HEK293 (cell line): Measurements from ENCODE around the gene AGAP1.

Experiments used
- CTCF ChIA-PET: fragments of 350-600 bp; formaldehyde crosslinking; extraction: SDS; loops from one replicate; lab custom pipeline; 2021; ENCODE audit warnings: antibody characterized with exemption; lab: Yijun Ruan, JAX
- POLR2A ChIA-PET: fragments of 300-600 bp; formaldehyde crosslinking; extraction: SDS; loops from one replicate; lab custom pipeline; 2020; ENCODE audit warnings: antibody characterized with exemption, inconsistent platforms; lab: Yijun Ruan, JAX
- H3K27ac ChIP-seq: fragments of 200-500 bp; sonication (Bioruptor generic); 2 replicates; pipeline ENCODE4 v1.5.1; 2014; ENCODE audit warnings: low read depth, low read length, control low read depth, inconsistent platforms; ENCODE audit errors: extremely low read depth
- H3K36me3 ChIP-seq, 2 experiments: fragments of 200-500 bp in 1 of 2; sonication (Bioruptor generic) in 1 of 2; 1 replicate in 1 of 2; 2 replicates in 1 of 2; pipeline ENCODE4 v1.5.1; 2014 to 2017; ENCODE audit warnings: inconsistent platforms in 2 of 2, low read length in 2 of 2; ENCODE audit not compliant: control insufficient read depth in 2 of 2, insufficient read depth in 1 of 2
- H3K4me1 ChIP-seq: fragments of 200-500 bp; sonication (Bioruptor generic); 2 replicates; pipeline ENCODE4 v1.5.1; 2014; ENCODE audit warnings: mild to moderate bottlenecking, low read length, inconsistent platforms; ENCODE audit not compliant: control insufficient read depth, insufficient read depth
- H3K4me3 ChIP-seq: 2 replicates; pipeline ENCODE4 v1.5.1; 2011; ENCODE audit warnings: low read depth, mild to moderate bottlenecking, control low read depth, low read length, moderate library complexity
- H3K9me3 ChIP-seq: fragments of 200-500 bp; sonication (Bioruptor generic); 2 replicates; pipeline ENCODE4 v1.5.1; 2014; ENCODE audit warnings: low read depth, low read length, inconsistent platforms; ENCODE audit not compliant: control insufficient read depth, insufficient read depth
- GLI4 ChIP-seq: fragments of 450-650 bp; formaldehyde crosslinking; IDR thresholded peaks from 2 replicates; pipeline ENCODE4 v1.5.1; 2016; ENCODE audit warnings: missing biosample characterization, missing genetic modification characterization
- KLF7 ChIP-seq: fragments of 450-650 bp; formaldehyde crosslinking; IDR thresholded peaks from 2 replicates; pipeline ENCODE4 v1.5.1; 2016; ENCODE audit warnings: missing biosample characterization, missing genetic modification characterization, borderline replicate concordance
- YY1 ChIP-seq: fragments of 450-650 bp; formaldehyde crosslinking; IDR thresholded peaks from 2 replicates; pipeline ENCODE4 v1.5.1; 2018; ENCODE audit warnings: missing biosample characterization, missing genetic modification characterization
- ZFP69B ChIP-seq: fragments of 450-650 bp; formaldehyde crosslinking; IDR thresholded peaks from 2 replicates; pipeline ENCODE4 v1.5.1; 2016; ENCODE audit warnings: missing biosample characterization, missing genetic modification characterization
- ZIC2 ChIP-seq: fragments of 450-650 bp; formaldehyde crosslinking; IDR thresholded peaks from 2 replicates; pipeline ENCODE4 v1.5.1; 2016; ENCODE audit warnings: missing biosample characterization, missing genetic modification characterization
- ZNF10 ChIP-seq: fragments of 450-650 bp; formaldehyde crosslinking; IDR thresholded peaks from 2 replicates; pipeline ENCODE4 v1.5.1; 2017; ENCODE audit warnings: missing biosample characterization, missing genetic modification characterization
- ZNF311 ChIP-seq: fragments of 450-650 bp; formaldehyde crosslinking; IDR thresholded peaks from 2 replicates; pipeline ENCODE4 v1.5.1; 2017; ENCODE audit warnings: missing biosample characterization, missing genetic modification characterization, borderline replicate concordance
- ZNF404 ChIP-seq: fragments of 450-650 bp; formaldehyde crosslinking; IDR thresholded peaks from 2 replicates; pipeline ENCODE4 v1.5.1; 2017; ENCODE audit warnings: missing biosample characterization, missing genetic modification characterization
- ZNF433 ChIP-seq: fragments of 450-650 bp; formaldehyde crosslinking; IDR thresholded peaks from 2 replicates; pipeline ENCODE4 v1.5.1; 2016; ENCODE audit warnings: missing biosample characterization, missing genetic modification characterization, low read depth
- ZNF501 ChIP-seq: fragments of 450-650 bp; formaldehyde crosslinking; IDR thresholded peaks from 2 replicates; pipeline ENCODE4 v1.5.1; 2016; ENCODE audit warnings: missing biosample characterization, missing genetic modification characterization
- ZNF514 ChIP-seq: fragments of 450-650 bp; formaldehyde crosslinking; IDR thresholded peaks from 2 replicates; pipeline ENCODE4 v1.5.1; 2016; ENCODE audit warnings: missing biosample characterization, missing genetic modification characterization
- ZNF544 ChIP-seq: fragments of 450-650 bp; formaldehyde crosslinking; IDR thresholded peaks from 2 replicates; pipeline ENCODE4 v1.5.0; 2017; ENCODE audit warnings: missing biosample characterization, missing genetic modification characterization
- ZNF654 ChIP-seq: fragments of 450-650 bp; formaldehyde crosslinking; IDR thresholded peaks from 2 replicates; pipeline ENCODE4 v1.5.1; 2016; ENCODE audit warnings: low read depth, missing biosample characterization, missing genetic modification characterization
- ZNF660 ChIP-seq: fragments of 450-650 bp; IDR thresholded peaks from 2 replicates; pipeline ENCODE4 v1.5.1; 2018; ENCODE audit warnings: missing biosample characterization, mild to moderate bottlenecking, missing genetic modification characterization
- ZNF664 ChIP-seq: fragments of 450-650 bp; formaldehyde crosslinking; IDR thresholded peaks from 2 replicates; pipeline ENCODE4 v1.5.1; 2016; ENCODE audit warnings: missing biosample characterization, missing genetic modification characterization
- ZNF768 ChIP-seq: fragments of 450-650 bp; formaldehyde crosslinking; IDR thresholded peaks from 2 replicates; pipeline ENCODE4 v1.5.1; 2018; ENCODE audit warnings: missing biosample characterization, mild to moderate bottlenecking, missing genetic modification characterization
- ZNF785 ChIP-seq: fragments of 450-650 bp; formaldehyde crosslinking; IDR thresholded peaks from 2 replicates; pipeline ENCODE4 v1.5.1; 2016; ENCODE audit warnings: missing biosample characterization, missing genetic modification characterization
- ZNF837 ChIP-seq: fragments of 450-650 bp; formaldehyde crosslinking; IDR thresholded peaks from 2 replicates; pipeline ENCODE4 v1.5.1; 2016; ENCODE audit warnings: missing biosample characterization, missing genetic modification characterization
- ZSCAN23 ChIP-seq: fragments of 450-650 bp; formaldehyde crosslinking; IDR thresholded peaks from 2 replicates; pipeline ENCODE4 v1.5.1; 2016; ENCODE audit warnings: missing biosample characterization, missing genetic modification characterization
- ZSCAN30 ChIP-seq: fragments of 450-650 bp; IDR thresholded peaks from 2 replicates; pipeline ENCODE4 v1.5.1; 2018; ENCODE audit warnings: missing biosample characterization, mild to moderate bottlenecking, missing genetic modification characterization, moderate library complexity
- TF ChIP-seq, protein P1 (sequence below): fragments of 450-650 bp; formaldehyde crosslinking; IDR thresholded peaks from 2 replicates; pipeline ENCODE4 v1.5.1; 2016; ENCODE audit warnings: missing biosample characterization, missing genetic modification characterization
- TF ChIP-seq, protein P2 (sequence below): fragments of 450-650 bp; formaldehyde crosslinking; IDR thresholded peaks from 2 replicates; pipeline ENCODE4 v1.5.1; 2017; ENCODE audit warnings: missing biosample characterization, missing genetic modification characterization
- TF ChIP-seq, protein P3 (sequence below): fragments of 450-650 bp; formaldehyde crosslinking; IDR thresholded peaks from 2 replicates; pipeline ENCODE4 v1.5.1; 2016; ENCODE audit warnings: missing biosample characterization, missing genetic modification characterization
- TF ChIP-seq, protein P4 (sequence below): fragments of 450-650 bp; formaldehyde crosslinking; IDR thresholded peaks from 2 replicates; pipeline ENCODE4 v1.5.0; 2017; ENCODE audit warnings: missing biosample characterization, missing genetic modification characterization, borderline replicate concordance
- TF ChIP-seq, protein P5 (sequence below): fragments of 450-650 bp; formaldehyde crosslinking; IDR thresholded peaks from 2 replicates; pipeline ENCODE4 v1.5.1; 2016; ENCODE audit warnings: missing biosample characterization, missing genetic modification characterization

The AGAP1 gene

DNA sequence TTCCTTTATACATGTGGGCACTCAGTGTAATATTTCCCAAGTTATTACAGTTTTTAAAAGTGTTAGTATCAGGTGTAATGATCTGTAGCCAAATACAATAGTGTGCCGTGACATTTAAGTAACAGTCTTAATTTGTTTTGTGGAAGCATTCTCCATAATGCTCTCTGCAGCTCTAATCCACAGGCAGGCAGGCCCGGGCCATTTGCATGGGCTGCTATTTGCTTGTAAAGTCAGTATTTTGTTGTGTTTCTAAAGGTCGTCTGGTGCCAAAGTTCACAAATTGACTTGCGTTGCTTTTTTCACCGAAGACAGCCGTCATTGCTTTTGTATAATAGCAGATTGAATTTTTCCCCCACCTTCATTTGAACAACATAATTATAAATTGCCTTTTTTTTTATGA, 521.3 kb downstream of the AGAP1 start:
- CTCF ChIA-PET, result no interaction called here
- TF ChIP-seq ZNF404 (tag by site-specific recombination), result no peak
- TF ChIP-seq, protein P1, sequence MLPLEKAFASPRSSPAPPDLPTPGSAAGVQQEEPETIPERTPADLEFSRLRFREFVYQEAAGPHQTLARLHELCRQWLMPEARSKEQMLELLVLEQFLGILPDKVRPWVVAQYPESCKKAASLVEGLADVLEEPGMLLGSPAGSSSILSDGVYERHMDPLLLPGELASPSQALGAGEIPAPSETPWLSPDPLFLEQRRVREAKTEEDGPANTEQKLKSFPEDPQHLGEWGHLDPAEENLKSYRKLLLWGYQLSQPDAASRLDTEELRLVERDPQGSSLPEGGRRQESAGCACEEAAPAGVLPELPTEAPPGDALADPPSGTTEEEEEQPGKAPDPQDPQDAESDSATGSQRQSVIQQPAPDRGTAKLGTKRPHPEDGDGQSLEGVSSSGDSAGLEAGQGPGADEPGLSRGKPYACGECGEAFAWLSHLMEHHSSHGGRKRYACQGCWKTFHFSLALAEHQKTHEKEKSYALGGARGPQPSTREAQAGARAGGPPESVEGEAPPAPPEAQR, result no peak
- no peak for TF ChIP-seq ZNF660
- TF ChIP-seq ZNF10 (tag by site-specific recombination), result no peak
- no peak for TF ChIP-seq ZSCAN30
- TF ChIP-seq ZSCAN23 (tag by site-specific recombination), result no peak
- no peak for TF ChIP-seq ZNF544
- TF ChIP-seq KLF7, result no peak
- TF ChIP-seq GLI4 (tag by site-specific recombination), result no peak
- TF ChIP-seq, protein P2, sequence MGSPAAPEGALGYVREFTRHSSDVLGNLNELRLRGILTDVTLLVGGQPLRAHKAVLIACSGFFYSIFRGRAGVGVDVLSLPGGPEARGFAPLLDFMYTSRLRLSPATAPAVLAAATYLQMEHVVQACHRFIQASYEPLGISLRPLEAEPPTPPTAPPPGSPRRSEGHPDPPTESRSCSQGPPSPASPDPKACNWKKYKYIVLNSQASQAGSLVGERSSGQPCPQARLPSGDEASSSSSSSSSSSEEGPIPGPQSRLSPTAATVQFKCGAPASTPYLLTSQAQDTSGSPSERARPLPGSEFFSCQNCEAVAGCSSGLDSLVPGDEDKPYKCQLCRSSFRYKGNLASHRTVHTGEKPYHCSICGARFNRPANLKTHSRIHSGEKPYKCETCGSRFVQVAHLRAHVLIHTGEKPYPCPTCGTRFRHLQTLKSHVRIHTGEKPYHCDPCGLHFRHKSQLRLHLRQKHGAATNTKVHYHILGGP (tag by site-specific recombination), result no peak
- TF ChIP-seq, all 188 proteins: peak for 0
- no peak overlapping the region for H3K4me3 ChIP-seq
- POLR2A ChIA-PET, result no interaction called here
- no peaks in the 10 kb centered on the region for H3K36me3 ChIP-seq
- no peak overlapping the region for H3K27ac ChIP-seq
- H3K9me3 ChIP-seq, result no peaks in the 10 kb centered on the region
- no peaks in the 10 kb centered on the region for H3K4me1 ChIP-seq

DNA sequence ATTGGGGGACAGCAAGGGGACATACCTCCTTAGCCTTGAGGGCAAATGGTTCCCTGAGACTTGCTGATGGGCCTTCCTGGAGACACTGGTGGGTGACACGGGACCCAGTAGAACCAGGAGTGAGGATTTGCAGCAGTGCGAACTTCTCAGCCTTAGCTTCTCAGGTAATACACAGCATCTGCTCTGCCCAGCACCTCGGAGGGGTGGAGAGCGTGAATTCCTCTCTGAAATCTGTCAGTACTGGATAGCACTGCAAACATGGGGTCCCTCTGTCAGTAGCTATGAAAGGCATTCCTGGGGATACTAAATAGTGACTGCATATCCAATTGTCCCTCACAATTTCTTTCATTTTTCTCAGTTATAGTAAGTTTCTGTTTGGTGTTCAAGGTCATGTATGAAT, 522.7 kb downstream of the AGAP1 start:
- CTCF ChIA-PET, result interaction anchor here (0.7 kb wide), 1 partner anchor 10 kb away, joined by 3 read pairs; no protein-coding TSS in a partner anchor
- Histone ChIP-seq H3K9me3 (no peaks in the 10 kb centered on the region), H3K27ac (no peak overlapping the region)
- no peak for TF ChIP-seq ZNF514 (tag by site-specific recombination)
- no peak for TF ChIP-seq ZNF501 (tag by site-specific recombination)
- TF ChIP-seq, protein P3, sequence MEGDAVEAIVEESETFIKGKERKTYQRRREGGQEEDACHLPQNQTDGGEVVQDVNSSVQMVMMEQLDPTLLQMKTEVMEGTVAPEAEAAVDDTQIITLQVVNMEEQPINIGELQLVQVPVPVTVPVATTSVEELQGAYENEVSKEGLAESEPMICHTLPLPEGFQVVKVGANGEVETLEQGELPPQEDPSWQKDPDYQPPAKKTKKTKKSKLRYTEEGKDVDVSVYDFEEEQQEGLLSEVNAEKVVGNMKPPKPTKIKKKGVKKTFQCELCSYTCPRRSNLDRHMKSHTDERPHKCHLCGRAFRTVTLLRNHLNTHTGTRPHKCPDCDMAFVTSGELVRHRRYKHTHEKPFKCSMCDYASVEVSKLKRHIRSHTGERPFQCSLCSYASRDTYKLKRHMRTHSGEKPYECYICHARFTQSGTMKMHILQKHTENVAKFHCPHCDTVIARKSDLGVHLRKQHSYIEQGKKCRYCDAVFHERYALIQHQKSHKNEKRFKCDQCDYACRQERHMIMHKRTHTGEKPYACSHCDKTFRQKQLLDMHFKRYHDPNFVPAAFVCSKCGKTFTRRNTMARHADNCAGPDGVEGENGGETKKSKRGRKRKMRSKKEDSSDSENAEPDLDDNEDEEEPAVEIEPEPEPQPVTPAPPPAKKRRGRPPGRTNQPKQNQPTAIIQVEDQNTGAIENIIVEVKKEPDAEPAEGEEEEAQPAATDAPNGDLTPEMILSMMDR (tag by site-specific recombination), result no peak
- TF ChIP-seq, protein P4, sequence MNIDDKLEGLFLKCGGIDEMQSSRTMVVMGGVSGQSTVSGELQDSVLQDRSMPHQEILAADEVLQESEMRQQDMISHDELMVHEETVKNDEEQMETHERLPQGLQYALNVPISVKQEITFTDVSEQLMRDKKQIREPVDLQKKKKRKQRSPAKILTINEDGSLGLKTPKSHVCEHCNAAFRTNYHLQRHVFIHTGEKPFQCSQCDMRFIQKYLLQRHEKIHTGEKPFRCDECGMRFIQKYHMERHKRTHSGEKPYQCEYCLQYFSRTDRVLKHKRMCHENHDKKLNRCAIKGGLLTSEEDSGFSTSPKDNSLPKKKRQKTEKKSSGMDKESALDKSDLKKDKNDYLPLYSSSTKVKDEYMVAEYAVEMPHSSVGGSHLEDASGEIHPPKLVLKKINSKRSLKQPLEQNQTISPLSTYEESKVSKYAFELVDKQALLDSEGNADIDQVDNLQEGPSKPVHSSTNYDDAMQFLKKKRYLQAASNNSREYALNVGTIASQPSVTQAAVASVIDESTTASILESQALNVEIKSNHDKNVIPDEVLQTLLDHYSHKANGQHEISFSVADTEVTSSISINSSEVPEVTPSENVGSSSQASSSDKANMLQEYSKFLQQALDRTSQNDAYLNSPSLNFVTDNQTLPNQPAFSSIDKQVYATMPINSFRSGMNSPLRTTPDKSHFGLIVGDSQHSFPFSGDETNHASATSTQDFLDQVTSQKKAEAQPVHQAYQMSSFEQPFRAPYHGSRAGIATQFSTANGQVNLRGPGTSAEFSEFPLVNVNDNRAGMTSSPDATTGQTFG (tag by site-specific recombination), result no peak
- TF ChIP-seq ZNF785, result no peak
- TF ChIP-seq, protein P2 (tag by site-specific recombination), result no peak
- no peak for TF ChIP-seq ZNF433 (tag by site-specific recombination)
- no peak for TF ChIP-seq ZSCAN30
- no peak for TF ChIP-seq YY1 (tag by site-specific recombination)
- no peak for TF ChIP-seq ZNF664 (tag by site-specific recombination)
- TF ChIP-seq ZNF837 (tag by site-specific recombination), result no peak
- no peak for TF ChIP-seq ZNF311 (tag by site-specific recombination)
- TF ChIP-seq ZNF654, result no peak
- TF ChIP-seq ZIC2 (tag by site-specific recombination), result no peak
- TF ChIP-seq, protein P5, sequence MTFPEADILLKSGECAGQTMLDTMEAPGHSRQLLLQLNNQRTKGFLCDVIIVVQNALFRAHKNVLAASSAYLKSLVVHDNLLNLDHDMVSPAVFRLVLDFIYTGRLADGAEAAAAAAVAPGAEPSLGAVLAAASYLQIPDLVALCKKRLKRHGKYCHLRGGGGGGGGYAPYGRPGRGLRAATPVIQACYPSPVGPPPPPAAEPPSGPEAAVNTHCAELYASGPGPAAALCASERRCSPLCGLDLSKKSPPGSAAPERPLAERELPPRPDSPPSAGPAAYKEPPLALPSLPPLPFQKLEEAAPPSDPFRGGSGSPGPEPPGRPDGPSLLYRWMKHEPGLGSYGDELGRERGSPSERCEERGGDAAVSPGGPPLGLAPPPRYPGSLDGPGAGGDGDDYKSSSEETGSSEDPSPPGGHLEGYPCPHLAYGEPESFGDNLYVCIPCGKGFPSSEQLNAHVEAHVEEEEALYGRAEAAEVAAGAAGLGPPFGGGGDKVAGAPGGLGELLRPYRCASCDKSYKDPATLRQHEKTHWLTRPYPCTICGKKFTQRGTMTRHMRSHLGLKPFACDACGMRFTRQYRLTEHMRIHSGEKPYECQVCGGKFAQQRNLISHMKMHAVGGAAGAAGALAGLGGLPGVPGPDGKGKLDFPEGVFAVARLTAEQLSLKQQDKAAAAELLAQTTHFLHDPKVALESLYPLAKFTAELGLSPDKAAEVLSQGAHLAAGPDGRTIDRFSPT, result no peak
- TF ChIP-seq ZNF768 (tag by site-specific recombination), result no peak
- no peak for TF ChIP-seq ZFP69B (tag by site-specific recombination)
- TF ChIP-seq, all 188 proteins: peak for 0
- Histone ChIP-seq H3K4me3 (no peak overlapping the region), H3K4me1 (no peaks in the 10 kb centered on the region), H3K36me3 (no peaks in the 10 kb centered on the region)
- POLR2A ChIA-PET, result no interaction called here
